Middle frontal gyrus (tissue), 1 donor: ENCODE data around the gene ARFGAP1.

Experiments used
- DNase-seq: peaks from one replicate; pipeline ENCODE4 v3.0.0-alpha.2; 2015; ENCODE audit warnings: low spot score; ENCODE audit errors: extremely low spot score

Gene ARFGAP1

GRCh38 chr20:63318391-63319163 lies 46.0 kb downstream of the ARFGAP1 start:
- DNase-seq, result no peak

GRCh38 chr20:63319164-63320040 lies 46.8 kb downstream of the ARFGAP1 start:
- no peak for DNase-seq

GRCh38 chr20:63320041-63320511 lies 47.5 kb downstream of the ARFGAP1 start:
- DNase-seq, result no peak

GRCh38 chr20:63320616-63321147 lies 48.1 kb downstream of the ARFGAP1 start:
- no peak for DNase-seq

- peak; percentile 12 for DNase-seq
Measured at GRCh38 chr20:63321148-63321831, 48.7 kb downstream of the ARFGAP1 start.

GRCh38 chr20:63322146-63322932 lies 49.7 kb downstream of the ARFGAP1 start:
- no peak for DNase-seq

- no peak for DNase-seq
Measured at GRCh38 chr20:63322933-63323273, 50.3 kb downstream of the ARFGAP1 start.

- no peak for DNase-seq
Measured at GRCh38 chr20:63323357-63323981, 50.9 kb downstream of the ARFGAP1 start.

- DNase-seq, result no peak
Measured at GRCh38 chr20:63325021-63325471, 52.4 kb downstream of the ARFGAP1 start.

- DNase-seq, result no peak
Measured at GRCh38 chr20:63325554-63326313, 53.1 kb downstream of the ARFGAP1 start.

- no peak for DNase-seq
Measured at GRCh38 chr20:63326314-63327230, 54.0 kb downstream of the ARFGAP1 start.

GRCh38 chr20:63327231-63327745 lies 54.7 kb downstream of the ARFGAP1 start:
- DNase-seq, result no peak

- DNase-seq, result no peak
Measured at GRCh38 chr20:63328026-63328700, 55.5 kb downstream of the ARFGAP1 start.

GRCh38 chr20:63328718-63329275 lies 56.2 kb downstream of the ARFGAP1 start:
- DNase-seq, result no peak

GRCh38 chr20:63329331-63330083 lies 56.9 kb downstream of the ARFGAP1 start:
- no peak for DNase-seq

- DNase-seq, result no peak
Measured at GRCh38 chr20:63330084-63330760, 57.6 kb downstream of the ARFGAP1 start.
